HuH-7.5 (cell line): Measurements from ENCODE around the gene ANP32A.

Experiments
- DNase-seq: peaks from one replicate; pipeline ENCODE4 v3.0.0; 2011; ENCODE audit warnings: low spot score

Gene ANP32A

GRCh38 chr15:68797599-68798345 lies 22.9 kb downstream of the ANP32A start:
- DNase-seq, result no peak

- no peak for DNase-seq
These were observed 23.5 kb downstream of the ANP32A start for GRCh38 chr15:68797191-68797590.

- no peak for DNase-seq
These were observed 24.1 kb downstream of the ANP32A start for GRCh38 chr15:68796576-68796975.

GRCh38 chr15:68795298-68795848 lies 25.3 kb downstream of the ANP32A start:
- DNase-seq, result no peak

- no peak for DNase-seq
These were observed 25.8 kb downstream of the ANP32A start for GRCh38 chr15:68794863-68795262.

- DNase-seq, result no peak
These were observed 26.4 kb downstream of the ANP32A start for GRCh38 chr15:68794307-68794706.

GRCh38 chr15:68793776-68794175 lies 26.9 kb downstream of the ANP32A start:
- no peak for DNase-seq

- DNase-seq, result no peak
These were observed 27.6 kb downstream of the ANP32A start for GRCh38 chr15:68792901-68793766.

GRCh38 chr15:68791431-68792283 lies 29.0 kb downstream of the ANP32A start:
- no peak for DNase-seq

GRCh38 chr15:68790910-68791309 lies 29.8 kb downstream of the ANP32A start:
- no peak for DNase-seq

- DNase-seq, result no peak
These were observed 30.5 kb downstream of the ANP32A start for GRCh38 chr15:68790242-68790575.

GRCh38 chr15:68789534-68790241 lies 31.0 kb downstream of the ANP32A start:
- DNase-seq, result no peak

- DNase-seq, result no peak
These were observed 31.6 kb downstream of the ANP32A start for GRCh38 chr15:68789091-68789490.

GRCh38 chr15:68788264-68788624 lies 32.5 kb downstream of the ANP32A start:
- no peak for DNase-seq

- DNase-seq, result no peak
These were observed 33.0 kb downstream of the ANP32A start for GRCh38 chr15:68787609-68788263.

GRCh38 chr15:68786753-68787152 lies 33.9 kb downstream of the ANP32A start:
- DNase-seq, result no peak

GRCh38 chr15:68785541-68785940 lies 35.2 kb downstream of the ANP32A start:
- no peak for DNase-seq

- DNase-seq, result no peak
These were observed 36.5 kb downstream of the ANP32A start for GRCh38 chr15:68784206-68784605.

GRCh38 chr15:68783226-68784058 lies 37.3 kb downstream of the ANP32A start:
- peak; percentile 73 for DNase-seq

- DNase-seq, result no peak
These were observed 38.0 kb downstream of the ANP32A start for GRCh38 chr15:68782589-68783161.
